OCI-LY1 (cell line): Measurements from ENCODE around the gene TGFBR1.

ENCODE experiments used
- EZH2 ChIP-seq: fragments of 200-600 bp; sonication (generic), shearing (Covaris generic); IDR thresholded peaks from 2 replicates; pipeline ENCODE4 v1.8.0; 2017; ENCODE audit warnings: borderline replicate concordance, mixed run types, mild to moderate bottlenecking, antibody characterized with exemption, low read length, moderate library complexity, mixed read lengths
- TF ChIP-seq, protein P1 (sequence below): fragments of 200-600 bp; sonication (generic), shearing (Covaris generic); IDR thresholded peaks from 2 replicates; pipeline ENCODE4 v1.5.1; 2017; ENCODE audit warnings: mild to moderate bottlenecking, antibody characterized with exemption, low read length, moderate library complexity, mixed read lengths

- TF ChIP-seq, protein P1, sequence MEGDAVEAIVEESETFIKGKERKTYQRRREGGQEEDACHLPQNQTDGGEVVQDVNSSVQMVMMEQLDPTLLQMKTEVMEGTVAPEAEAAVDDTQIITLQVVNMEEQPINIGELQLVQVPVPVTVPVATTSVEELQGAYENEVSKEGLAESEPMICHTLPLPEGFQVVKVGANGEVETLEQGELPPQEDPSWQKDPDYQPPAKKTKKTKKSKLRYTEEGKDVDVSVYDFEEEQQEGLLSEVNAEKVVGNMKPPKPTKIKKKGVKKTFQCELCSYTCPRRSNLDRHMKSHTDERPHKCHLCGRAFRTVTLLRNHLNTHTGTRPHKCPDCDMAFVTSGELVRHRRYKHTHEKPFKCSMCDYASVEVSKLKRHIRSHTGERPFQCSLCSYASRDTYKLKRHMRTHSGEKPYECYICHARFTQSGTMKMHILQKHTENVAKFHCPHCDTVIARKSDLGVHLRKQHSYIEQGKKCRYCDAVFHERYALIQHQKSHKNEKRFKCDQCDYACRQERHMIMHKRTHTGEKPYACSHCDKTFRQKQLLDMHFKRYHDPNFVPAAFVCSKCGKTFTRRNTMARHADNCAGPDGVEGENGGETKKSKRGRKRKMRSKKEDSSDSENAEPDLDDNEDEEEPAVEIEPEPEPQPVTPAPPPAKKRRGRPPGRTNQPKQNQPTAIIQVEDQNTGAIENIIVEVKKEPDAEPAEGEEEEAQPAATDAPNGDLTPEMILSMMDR, result no peak
- no peak for TF ChIP-seq EZH2
Observed at GRCh38 chr9:99063522-99063921, 41.4 kb upstream of the TGFBR1 start.
